Right hindlimb (tissue), 1 donor: Measurements from ENCODE around the gene TBC1D5.
"Not testable (repeated sequence)": the region's sequence is repeated elsewhere in the genome, so short reads cannot be mapped to it uniquely, and the experiment has no call there.

Source experiments
- DNase-seq: peaks from one replicate; pipeline ENCODE4 v3.0.0-alpha.2; 2018

TBC1D5 gene

DNA sequence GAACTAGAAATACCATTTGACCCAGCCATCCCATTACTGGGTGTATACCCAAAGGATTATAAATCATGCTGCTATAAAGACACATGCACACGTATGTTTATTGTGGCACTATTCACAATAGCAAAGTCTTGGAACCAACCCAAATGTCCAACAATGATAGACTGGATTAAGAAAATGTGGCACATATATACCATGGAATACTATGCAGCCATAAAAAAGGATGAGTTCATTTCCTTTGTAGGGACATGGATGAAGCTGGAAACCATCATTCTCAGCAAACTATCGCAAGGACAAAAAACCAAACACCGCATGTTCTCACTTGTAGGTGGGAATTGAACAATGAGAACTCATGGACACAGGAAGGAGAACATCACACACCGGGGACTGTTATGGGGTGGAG is 210.0 kb downstream of the TBC1D5 start:
- not testable (repeated sequence) for DNase-seq

DNA sequence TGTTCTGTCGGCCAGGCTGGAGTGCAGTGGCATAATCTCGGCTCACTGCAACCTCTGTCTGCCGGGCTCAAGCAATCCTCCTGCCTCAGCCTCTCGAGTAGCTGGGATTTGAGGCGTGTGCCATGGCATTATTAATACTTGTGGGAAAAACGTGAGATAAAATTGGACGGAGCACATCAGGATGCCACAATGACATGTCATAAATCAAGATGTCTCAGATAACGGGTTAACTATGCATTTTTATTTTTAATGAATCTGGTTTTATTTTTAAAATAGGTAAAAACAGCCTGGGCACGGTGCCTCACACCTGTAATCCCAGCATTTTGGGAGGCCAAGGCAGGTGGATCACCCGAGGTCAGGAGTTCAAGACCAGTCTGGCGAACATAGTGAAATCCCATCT is 212.8 kb downstream of the TBC1D5 start:
- DNase-seq: no peak

DNA sequence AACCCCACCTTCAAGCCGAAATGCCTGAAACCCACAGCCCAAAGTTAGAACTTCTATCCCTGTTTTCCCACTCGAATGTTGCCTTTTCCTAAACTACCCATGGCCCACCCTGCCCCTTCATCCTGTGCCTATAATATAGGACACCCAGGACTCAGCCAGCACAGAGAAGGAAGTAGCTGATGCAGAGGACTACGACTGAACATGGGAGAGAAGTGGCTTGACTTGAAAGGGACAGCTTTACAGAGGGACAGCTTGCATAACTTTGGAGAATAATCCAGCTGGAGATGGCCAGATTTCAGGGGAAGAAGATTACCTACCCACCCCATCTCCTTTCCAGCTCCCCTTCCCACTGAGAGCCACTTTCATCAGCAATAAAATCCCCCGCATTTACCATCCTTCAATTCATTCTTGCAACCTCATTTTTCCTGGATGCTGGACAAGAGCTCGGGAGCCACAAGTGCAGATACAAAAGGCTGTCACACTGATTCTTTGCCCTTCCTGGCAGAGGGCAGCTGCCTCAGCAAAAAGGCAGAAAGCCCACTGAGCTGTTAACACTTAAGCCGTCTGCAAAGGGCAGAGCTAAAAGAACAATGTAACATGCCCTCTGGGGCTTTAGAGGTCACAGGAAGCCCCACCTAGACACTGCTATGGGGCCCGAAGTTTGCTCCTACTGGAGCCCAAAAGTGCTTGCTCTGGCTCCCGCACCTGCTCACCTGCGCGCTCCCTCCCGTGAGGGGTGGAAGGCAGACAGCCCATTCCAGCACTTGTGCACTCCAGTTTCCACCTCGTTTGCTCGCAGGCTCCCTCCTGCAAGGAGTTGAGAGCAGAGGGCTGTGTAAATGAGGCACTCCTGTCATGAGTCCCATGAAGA is 224.0 kb downstream of the TBC1D5 start:
- DNase-seq: no peak

DNA sequence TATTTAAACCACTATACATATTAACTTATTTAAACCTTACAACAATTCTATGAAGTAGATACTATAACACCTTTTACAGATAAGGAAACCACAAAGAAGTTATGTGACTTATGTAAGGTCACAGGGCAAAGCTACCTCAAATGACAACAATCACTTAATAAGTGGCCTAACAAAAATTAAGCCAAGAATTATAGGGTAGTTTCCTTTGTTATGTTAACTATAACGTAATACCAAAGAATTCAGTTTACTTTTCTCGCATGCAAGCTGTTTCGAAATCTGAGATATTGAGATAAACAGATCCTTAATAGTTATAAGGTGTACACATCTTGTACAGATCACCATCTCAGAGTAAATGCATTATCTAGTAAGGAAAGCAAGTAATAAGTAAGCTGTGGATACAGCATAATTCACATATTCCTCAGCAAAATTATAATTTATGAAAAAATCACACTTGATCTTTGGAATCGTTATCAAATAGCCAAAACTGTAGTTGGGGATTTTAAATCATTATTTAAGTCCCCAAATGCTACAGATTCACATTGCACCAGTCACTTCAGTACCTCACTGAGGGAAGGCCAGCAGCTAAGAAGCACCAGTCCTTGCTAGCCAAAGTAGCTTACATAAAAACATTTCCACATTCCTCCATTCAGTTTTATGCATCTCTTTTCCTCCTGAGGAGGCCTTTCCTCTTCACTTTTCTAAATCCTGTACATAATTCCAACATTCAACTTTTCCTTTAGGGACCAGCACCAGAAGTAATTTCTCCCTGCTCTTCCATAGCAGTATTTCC is 226.8 kb downstream of the TBC1D5 start:
- DNase-seq: no peak

DNA sequence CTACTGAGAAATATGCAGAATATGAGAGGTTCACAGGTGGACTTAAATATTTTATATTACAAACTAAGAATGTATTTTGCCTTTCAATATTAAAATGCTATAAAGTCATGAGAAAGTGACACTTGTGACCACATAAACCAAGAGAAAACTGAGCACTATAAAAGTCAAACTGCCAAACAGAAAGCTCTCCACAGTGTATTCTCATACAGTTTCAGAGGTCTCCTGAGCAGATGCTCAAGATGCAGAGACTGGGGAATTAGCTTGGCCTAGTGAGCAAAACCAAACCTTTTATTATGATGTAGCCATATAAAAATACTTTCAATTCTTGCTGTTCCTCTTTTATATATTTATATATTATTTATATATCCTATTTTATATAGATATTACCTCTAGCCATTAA is 227.8 kb downstream of the TBC1D5 start:
- no peak for DNase-seq

DNA sequence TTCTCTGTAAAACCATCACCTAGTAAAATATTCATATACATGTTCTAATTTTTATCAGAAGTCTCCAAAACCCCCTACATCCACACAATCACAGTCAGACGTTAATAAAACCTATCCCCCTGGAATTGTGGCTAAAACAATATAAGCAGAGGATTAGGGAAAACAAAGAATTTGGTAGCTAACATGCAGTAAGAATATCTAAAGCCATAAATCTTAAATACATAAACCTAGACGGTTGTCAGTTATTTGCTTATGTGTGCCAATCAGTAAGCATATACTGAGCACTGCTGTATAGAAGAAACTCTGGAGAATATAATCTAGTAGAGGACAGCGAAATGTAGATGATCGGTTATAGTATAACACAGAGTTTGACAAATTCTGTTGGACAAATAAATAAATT is 232.2 kb downstream of the TBC1D5 start:
- no peak for DNase-seq

DNA sequence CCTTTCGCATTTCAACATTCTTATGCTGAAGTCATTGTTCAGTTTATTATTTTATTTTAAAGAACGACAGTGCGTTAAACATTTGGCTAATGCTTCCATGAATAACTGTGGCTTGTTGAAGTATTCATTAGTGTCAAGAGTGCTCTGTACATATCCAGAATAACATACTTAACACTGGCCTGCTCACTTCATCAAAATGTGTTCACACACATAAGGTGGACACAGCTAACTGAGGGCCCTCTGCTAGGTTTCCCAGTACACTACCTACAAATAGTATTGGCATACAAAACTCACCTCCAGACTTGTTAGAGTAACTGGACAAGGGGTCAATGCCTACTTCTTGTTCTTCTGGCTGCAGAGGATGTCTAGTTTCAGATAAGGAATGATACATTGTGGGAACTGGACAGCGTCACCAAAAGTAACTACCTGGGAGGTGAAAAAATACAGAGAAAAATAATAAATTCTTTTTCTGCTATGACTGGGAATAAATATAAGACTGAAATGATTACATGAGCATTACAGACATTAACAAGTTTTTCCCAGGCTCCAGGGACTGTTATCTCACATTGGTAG is 234.2 kb downstream of the TBC1D5 start:
- DNase-seq: no peak

DNA sequence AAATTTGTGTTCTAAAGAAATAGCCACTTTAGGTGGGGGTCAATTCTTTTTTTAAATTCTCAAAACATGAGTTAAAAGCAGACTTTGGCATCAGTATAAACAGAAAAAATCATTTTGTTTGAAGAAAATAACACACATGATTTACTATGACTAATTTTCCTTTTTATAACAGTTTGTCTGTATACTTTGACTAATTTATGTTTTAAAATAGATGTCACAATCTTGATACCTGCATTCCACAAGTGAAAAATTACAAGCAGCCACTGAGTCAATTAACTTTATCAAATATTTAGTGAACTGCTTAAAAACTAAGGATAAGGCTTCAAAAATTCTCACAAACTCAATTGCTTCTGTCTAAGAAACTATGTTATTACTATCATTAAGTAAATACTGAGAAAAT is 235.0 kb downstream of the TBC1D5 start:
- DNase-seq: no peak

DNA sequence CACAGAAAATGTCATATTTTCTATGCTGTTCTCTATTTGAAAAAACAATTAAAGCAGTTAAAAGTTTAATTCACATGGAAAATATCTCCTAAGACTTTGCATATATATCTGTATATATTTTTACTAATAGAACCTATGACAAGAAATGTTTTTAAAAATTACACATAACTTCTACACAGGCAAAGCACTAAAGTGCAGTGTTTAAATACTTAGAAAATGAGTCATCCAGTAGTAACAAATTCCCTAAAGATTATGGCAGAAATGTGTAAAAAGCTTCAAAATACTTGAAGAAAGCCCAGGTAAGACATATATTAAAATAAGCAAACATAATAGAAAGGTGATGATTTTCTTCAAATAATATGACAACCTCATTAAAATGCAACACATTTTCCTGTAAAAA is 236.6 kb downstream of the TBC1D5 start:
- no peak for DNase-seq

DNA sequence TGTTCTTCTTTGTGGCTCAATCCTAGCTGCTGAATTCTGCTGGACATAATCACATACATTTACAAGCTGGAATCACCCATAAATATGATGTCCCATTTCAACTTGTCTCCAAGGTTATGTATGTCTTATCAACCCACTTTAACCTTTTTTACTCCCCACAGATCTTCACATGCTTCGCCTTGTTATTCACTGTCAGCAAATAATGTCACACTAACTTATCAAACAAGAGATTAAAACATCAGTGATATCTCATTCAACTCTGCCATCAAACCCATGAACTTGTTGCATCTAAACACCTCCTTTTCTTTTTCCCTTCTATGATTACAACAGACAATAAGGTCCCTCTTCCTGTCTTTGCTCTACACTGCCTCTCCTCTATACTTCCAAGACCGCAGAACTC is 240.7 kb downstream of the TBC1D5 start:
- no peak for DNase-seq

DNA sequence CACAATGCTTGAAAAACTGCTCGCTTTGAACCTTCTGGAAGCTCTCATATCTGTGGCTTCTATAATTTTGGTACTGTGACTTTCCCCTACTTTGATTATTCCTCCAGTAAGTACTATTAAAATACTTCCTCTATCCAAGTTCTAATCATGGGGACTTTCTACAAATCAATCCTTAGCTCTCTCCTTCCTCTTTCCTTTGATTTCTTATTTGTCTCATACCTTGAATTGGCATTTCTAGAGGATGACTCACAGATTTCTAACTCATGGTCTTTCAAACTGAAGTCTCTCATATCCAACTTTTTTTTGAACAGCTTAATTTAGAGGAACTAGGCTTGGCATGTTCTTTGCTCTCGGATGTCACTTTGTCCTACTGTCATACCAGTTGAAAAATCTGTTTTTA is 241.8 kb downstream of the TBC1D5 start:
- DNase-seq: no peak

DNA sequence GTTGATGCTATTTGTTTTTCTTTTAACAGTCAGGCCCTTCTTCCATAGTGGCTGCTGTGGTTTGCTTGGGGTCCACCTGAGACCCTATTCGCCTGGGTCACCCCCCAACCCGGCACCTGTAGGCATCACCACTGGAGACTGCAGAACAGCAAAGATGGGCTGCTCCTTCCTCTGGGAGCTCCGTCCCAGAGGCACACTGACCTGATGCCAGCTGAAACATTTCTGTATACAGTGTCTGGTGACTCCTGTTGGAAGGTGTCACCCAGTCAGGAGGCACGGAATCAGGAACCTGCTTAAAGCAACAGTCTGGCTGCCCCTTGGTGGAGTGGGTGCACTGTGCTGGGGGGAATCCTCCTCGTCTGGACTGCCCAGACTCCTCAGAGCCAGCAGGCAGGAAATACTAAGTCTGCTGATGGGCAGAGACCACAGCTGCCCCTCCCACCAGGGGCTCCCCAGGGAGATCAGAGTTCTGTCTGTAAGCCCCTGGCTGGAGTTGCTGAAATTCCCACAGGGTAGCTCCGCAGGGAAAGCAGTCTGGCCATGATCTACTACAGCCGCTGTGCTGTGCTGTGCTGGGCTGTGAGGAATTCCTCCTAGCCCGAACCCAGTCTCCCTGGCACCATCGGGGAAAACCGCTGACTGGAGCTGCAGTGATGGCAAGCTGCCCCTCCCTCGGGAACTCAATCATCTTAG is 248.2 kb downstream of the TBC1D5 start:
- DNase-seq: no peak

DNA sequence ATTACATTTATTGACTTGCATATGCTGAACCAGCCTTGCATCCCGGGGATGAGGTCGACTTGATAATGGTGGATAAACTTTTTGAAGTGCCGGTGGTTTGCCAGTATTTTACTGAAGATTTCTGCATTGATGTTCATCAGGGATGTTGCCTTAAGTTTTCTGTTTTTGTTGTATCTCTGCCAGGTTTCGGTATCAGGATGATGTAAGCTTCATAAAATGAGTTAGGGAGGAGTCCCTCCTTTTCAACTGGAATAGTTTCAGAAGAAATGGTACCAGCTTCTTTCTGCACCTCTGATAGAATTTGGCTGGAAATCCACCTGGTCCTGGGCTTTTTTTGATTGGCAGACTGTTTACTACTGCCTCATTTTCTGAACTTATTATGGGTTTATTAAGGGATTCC is 250.8 kb downstream of the TBC1D5 start:
- DNase-seq: no peak

DNA sequence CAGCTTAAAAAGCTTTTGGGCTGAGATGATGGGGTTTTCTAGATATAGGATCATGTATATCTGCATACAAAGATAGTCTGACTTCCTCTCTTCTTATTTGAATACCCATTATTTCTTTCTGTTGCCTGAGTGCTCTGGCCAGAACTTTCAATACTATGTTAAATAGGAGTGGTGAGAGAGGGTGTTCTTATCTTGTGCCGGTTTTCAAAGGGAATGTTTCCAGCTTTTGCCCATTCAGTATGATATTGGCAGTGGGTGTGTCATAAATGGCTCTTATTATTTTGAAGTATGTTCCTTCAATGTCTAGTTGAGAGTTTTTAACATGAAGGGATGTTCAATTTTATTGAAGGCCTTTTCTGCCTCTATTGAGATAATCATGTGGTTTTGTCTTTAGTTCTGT is 251.2 kb downstream of the TBC1D5 start:
- not testable (repeated sequence) for DNase-seq

DNA sequence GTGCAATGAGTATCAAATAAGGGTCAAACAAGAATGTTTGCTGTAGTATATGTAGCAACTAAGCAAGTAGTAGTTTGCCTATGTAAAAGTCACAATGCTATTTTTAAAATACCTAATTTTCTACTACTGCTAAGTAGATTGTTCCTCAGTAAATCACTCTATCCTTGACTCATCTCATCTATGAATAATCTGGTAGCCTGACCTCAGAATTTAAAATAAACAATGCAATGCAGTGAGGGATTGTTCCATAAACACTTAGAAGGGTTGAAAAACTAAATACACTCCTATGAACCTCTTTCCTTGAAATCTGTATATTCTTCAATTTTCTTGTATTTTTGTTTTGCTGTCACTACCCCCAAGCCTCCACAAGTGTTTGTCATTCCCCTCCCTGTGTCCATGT is 253.3 kb downstream of the TBC1D5 start:
- DNase-seq: no peak

DNA sequence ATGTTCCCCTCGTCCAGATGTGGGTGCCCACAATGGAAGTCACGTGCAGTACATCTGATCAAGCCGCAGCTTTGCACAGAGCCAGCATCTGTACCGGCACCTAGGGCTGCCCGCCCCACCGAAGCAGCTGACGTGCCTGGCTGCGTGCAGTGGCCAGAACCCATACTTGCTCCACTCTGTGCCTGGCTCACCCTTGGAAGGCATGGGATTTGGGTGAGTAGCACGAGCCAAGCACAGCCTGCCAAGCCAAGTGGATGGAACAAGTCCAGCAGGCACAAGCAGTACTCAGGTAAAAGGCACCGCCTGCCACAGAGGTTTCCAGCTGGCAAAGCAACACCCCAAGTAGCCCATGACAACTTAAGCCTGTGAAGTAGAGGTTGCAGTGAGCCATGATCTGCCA is 261.3 kb downstream of the TBC1D5 start:
- no peak for DNase-seq

DNA sequence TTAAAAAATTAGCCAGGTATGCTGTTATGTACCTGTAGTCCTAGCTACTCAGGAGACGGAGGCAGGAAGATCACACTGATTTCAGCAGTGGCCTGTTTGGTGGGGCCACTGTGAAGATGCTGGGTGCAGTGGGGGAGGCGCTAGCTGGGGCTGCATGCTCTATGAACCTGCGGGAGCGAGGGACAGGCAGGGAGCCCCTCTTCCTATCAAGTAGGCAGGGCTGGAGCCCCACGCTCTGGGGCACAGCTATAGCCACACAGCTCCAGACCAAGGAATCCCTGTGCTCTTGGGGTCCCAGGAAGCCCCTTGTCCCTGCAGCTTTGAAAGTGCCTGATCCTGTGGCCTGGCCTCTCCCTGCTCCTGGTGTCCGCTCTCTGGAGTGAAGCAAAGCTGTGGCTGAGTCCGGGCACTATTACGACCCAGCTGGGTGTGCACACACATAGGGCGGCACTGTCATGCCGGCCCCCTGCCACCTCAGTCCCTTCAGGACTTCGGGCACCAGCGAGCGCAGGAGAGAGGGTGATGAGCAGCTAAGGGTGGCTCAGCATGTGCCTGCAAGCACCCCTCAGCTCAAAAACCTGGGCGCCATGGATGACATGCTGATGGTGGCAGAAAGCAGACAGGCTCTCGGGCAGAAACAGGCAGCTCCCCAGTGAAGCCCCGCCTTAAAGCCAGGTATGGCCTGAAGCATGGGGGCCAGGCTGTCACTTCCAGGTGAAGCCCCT is 262.6 kb downstream of the TBC1D5 start:
- no peak for DNase-seq

DNA sequence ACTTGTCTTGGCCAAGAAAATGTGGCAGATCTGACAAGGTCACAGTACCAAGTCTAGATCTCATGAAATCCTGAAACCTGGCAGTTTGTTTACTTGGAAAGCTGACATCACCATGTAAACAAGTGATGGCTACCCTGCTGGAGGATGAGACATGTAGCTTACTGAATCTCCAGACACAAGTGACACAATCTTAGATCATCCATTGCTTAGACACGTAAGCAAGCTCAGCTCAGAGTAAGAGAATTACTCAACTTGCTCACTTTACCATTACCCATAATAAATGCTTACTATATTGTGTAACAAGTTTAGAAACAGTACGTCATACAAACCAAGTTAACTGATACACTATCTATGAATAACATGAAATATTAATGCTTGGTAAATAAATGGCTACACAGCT is 263.8 kb downstream of the TBC1D5 start:
- no peak for DNase-seq

DNA sequence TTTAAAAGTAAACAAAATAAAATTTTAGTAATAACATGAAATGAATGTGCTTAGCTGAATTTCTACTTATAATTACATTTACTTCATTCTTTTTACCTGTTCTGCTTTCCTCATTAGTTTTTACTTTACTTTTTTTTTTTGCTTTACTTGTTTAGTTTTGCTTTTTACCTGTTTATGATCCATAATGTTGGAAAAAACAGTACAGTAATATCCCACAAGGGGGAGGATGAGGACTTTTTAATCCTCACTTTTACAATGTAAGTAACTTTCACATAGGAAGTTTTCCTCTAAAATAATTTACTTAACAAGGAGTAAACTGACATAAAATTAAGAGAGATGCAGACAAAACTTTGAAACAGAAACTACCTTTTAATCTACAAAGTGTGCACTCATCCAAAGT is 268.7 kb downstream of the TBC1D5 start:
- DNase-seq: no peak

DNA sequence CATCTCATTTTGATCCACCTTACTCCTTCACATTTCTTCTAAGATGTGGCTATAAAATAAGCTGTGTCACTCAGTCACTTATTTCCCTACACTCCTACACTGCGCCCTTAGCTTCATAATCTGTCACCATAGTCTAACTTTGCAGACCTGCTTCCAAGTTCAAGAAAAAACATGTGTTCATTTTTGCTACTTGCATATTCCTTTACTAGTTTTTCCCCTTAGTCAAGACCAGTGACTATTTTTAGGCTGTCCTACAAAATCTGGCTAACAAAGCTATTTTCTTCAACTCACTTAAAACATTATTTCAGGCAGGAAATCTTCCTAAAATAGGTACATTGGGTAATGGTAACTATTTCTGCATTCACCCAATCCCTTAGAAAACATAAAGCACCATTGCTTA is 272.5 kb downstream of the TBC1D5 start:
- DNase-seq: no peak

DNA sequence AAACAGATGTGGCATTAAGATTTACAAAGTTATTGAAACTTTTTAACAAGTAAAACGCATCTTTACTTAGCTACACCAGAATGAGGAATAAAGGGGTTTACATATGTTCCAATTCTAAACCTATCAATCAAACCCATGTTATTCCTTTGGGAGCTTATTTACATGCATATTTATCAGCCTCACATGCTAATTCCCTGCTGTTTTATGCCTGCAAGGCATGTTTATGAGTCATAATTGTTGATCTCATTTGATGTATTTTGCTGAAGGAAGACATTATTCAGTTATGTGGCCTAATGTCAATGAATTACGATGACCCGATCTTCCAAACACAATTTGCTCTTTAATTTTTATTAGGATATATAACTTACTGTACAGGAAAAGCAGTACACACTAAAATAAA is 272.9 kb downstream of the TBC1D5 start:
- no peak for DNase-seq

DNA sequence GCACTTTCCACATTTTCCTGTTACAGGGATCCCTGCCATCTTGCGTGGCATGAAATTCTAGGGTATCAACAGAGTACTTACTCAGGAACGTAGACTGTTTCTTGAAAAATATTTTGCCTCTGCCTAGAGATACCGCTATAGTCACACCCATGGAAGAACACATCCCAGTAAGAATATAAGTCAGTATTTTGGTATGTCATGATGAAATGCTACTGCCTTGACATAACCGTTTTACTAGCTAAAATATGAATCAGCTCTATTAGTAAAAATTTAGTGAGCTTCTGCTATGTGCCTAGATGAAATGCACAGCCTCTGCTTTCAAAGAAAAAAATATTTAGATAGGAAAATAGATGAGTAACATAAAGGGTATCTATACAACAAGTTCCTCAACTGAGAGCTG is 276.4 kb downstream of the TBC1D5 start:
- no peak for DNase-seq
